ENCODE results near the gene GLYR1. TPM values are rescaled to one million over a fixed set of nuclear protein-coding genes. Genes with fewer than 3 reads are reported as not detected.
"Not testable (repeated sequence)": the region's sequence is repeated elsewhere in the genome, so short reads cannot be mapped to it uniquely, and the experiment has no call there.

GLYR1 gene
- total and polyA plus RNA-seq, 2 of the 4 experiments (the other 2 are of a cell fraction), result 26.0 to 54.2 TPM

- TF ChIP-seq ELK1 (IDR thresholded peaks at IDR 0.05; ENCODE audit: borderline replicate concordance, low read depth, low read length) (no peak), NFE2L2 (IDR thresholded peaks at IDR 0.05; ENCODE audit: low read depth, low read length) (0 out of 2 replicates have a peak, but pooled peaks have one; percentile 1), CEBPB (IDR thresholded peaks at IDR 0.05; ENCODE audit: low read depth, low read length) (no peak)
Observed at GRCh38 chr16:4846901-4847773, at the start of gene GLYR1, which contains the start of gene UBN1 (continued).

DNA sequence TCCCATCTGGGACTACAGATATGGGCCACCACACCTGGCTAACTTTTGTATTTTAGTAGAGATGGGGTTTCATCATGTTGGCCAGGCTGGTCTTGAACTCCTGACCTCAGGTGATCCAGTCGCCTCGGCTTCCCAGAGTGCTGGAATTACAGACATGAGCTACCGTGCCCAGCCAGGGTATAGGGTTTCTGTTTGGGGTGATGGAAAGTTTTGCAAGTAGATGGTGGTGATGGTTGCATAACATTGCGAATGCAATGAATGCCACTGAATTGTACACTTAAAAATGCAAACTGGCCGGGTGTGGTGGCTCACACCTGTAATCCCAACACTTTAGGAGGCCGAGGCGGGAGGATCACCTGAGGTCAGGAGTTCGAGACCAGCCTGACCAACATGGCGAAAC is 49.7 kb upstream of the GLYR1 start:
- H2AFZ ChIP-seq (replicated peaks; ENCODE audit: low read length, poor library complexity); H4K8ac ChIP-seq (ENCODE audit: low read depth in 2 of 2, low read length in 2 of 2); H3K56ac ChIP-seq (ENCODE audit: extremely low read depth, insufficient read depth, low read length); H2BK15ac ChIP-seq (ENCODE audit: low read depth, low read length); in situ Hi-C loops (cut with MboI; ENCODE audit: low sequenced_read_pairs); H4K20me1 ChIP-seq (ENCODE audit: insufficient read depth, low read length); H3K4me3 ChIP-seq (ENCODE audit: insufficient read depth, low read depth, low read length); dilution Hi-C loops (cut with HindIII; ENCODE audit: low sequenced_read_pairs, unreplicated experiment); CTCF ChIA-PET; H2AK9ac ChIP-seq (replicated peaks; ENCODE audit: low read depth, low read length, poor library complexity); H3K9me1 ChIP-seq (ENCODE audit: insufficient read depth, low read length); H4K91ac ChIP-seq (ENCODE audit: insufficient read depth, low read depth, low read length); H2AK5ac ChIP-seq (ENCODE audit: low read depth, low read length); H3K27me3 ChIP-seq (ENCODE audit: control insufficient read depth, insufficient read depth, low read length); POLR2A ChIA-PET (ENCODE audit: unreplicated experiment); H3K36me3 ChIP-seq (ENCODE audit: control insufficient read depth, insufficient read depth, low read length); DNase-seq; H3K9ac ChIP-seq (ENCODE audit: low read depth, low read length); H3K23ac ChIP-seq (ENCODE audit: low read depth, low read length); H2BK20ac ChIP-seq (ENCODE audit: low read depth, low read length); H3K18ac ChIP-seq (ENCODE audit: low read depth, low read length); BruUV-seq (replicated peaks); H3K9me3 ChIP-seq (ENCODE audit: control insufficient read depth, insufficient read depth, low read length); H3K27ac ChIP-seq (ENCODE audit: insufficient read depth, low read length); H3K14ac ChIP-seq (replicated peaks; ENCODE audit: low read depth, low read length); H2BK120ac ChIP-seq (ENCODE audit: low read depth, low read length); H3K79me1 ChIP-seq (ENCODE audit: low read depth in 1 of 2, low read length in 2 of 2); H3K4me1 ChIP-seq (ENCODE audit: control insufficient read depth, insufficient read depth, low read length); H4K5ac ChIP-seq (ENCODE audit: low read depth, low read length); H3K4me2 ChIP-seq (ENCODE audit: low read depth, low read length); H2BK5ac ChIP-seq (ENCODE audit: low read depth, low read length, poor library complexity, severe bottlenecking); intact Hi-C loops (cut with micrococcal nuclease); H3K4ac ChIP-seq (ENCODE audit: low read depth, low read length); ATAC-seq (ENCODE audit: low read depth): not testable (repeated sequence)
- 80% methylated on average over 1 of the region's 9 CpGs; no CpG with 5 or more reads in 1 of the 2 experiments for WGBS, 2 experiments (ENCODE audit: extremely low coverage in 2 of 2, insufficient read length in 1 of 2)
